Stromal cell of bone marrow (primary cell): ENCODE measurements around the gene GHRHR.

ENCODE experiments used
- DNase-seq: peaks from one replicate; pipeline ENCODE4 v3.0.0-alpha.2; 2012; ENCODE audit warnings: low read depth

The GHRHR gene

DNA sequence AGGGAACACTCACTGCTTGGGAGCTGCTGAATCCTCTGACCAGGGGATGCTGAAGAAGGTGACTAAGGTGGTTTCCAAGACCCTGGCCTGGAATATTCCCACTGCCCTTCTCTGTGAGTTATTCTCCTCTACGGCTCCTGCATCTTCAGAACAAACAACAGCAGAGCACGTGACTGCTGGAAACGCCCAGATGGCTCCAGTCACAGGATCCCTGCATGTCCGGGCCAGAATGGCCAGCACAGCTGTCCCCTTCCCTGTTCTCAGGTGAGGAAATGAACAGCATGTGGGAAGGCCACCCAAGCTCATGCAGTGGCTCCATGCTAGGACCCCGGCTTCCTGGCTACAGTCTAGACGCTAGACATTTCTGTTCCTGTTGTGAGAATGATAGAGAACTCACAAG is 43.1 kb downstream of the GHRHR start:
- DNase-seq: no peak

- DNase-seq: no peak
These were observed 43.9 kb downstream of the GHRHR start for GRCh38 chr7:31007634-31008033.

- no peak for DNase-seq
These were observed 51.1 kb downstream of the GHRHR start for GRCh38 chr7:31014826-31015225.

GRCh38 chr7:31017032-31017675 is 53.4 kb downstream of the GHRHR start:
- no peak for DNase-seq

DNA sequence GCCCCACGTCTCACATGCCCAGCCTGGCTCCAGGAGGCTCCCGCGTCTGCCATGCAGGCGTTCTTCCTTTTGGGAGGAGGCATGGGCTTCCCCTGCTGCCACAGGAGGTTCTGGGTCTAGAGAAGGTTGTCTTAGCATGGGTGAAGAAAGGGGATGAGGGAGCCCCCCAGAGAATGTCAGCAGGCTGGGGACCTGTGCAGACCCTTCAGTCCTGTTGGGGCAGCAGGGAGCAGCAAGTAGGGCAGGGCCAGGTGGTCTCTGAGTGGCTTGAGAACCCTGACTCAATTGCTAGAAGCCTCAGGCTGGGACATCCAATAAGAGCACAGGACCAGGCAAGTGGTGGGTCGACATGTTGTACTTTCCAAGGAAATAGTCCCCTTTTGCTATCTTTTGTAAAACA is 54.0 kb downstream of the GHRHR start:
- DNase-seq: no peak

DNA sequence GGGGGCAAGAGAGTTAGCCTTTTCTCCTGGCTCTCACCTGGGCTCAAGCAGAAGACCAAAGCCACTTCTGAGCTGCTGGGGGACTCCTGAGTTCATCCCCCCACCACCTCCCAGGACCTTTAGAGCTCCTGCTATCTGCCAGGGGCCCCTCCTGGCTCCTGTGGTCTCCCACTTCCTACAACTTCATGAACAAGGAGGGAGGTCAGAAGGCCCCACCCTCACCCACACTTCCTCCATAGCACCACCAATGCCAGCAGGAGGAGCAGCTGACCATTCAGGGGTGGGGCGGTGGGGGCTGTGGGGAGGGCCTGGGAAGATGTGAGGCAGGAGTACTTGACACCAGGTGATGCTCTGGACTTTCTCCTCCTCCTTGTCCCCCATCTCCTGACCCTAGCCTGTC is 55.8 kb downstream of the GHRHR start:
- DNase-seq: no peak

GRCh38 chr7:31020161-31020560 is 56.4 kb downstream of the GHRHR start:
- no peak for DNase-seq

DNA sequence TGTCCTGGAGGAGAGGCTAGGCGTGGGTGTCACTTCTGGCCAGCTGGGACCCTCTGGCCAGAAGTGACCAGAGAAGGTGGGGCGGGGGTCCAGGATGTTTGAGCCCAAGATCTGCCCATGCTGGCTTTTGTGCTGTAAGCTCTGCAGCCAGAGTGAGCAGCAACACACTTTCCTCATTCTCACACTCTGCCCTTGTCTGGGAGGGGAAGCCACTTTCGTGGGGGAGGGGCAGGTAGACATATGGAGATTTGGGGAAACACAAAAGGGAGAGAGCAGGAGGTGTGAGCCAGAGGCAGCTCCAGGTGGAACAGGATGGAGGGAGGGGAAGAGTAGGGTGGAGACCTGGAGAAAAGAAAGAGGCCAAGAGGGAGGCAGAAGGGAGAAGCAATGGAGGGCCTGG is 56.9 kb downstream of the GHRHR start:
- no peak for DNase-seq

DNA sequence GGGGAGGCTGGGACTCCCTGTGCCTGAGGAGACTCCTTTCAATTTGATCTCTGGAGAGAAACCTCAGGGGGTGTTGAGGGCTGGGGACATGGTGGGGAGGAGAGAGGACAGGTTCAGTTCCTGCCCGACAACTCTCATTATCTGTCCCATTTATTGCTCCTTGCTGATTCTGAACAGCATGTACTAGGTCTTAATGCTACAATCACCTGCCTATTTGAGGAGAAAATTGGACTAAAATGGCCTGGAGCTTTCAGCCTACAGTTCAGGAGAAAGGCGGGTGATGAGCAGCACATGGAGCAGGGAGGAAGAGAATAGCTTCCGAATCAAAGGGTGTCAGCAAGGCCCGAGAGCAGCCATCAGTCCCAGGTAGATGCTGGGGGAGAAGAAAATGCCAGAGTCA is 58.4 kb downstream of the GHRHR start:
- DNase-seq: no peak

- no peak for DNase-seq
These were observed 59.0 kb downstream of the GHRHR start for GRCh38 chr7:31022726-31023125.

GRCh38 chr7:31023877-31024276 is 60.1 kb downstream of the GHRHR start:
- no peak for DNase-seq

- no peak for DNase-seq
These were observed 63.6 kb downstream of the GHRHR start for GRCh38 chr7:31027161-31027965.

- no peak for DNase-seq
These were observed 64.3 kb downstream of the GHRHR start for GRCh38 chr7:31028006-31028405.

- DNase-seq: no peak
These were observed 64.8 kb downstream of the GHRHR start for GRCh38 chr7:31028417-31028992.
